Neural progenitor cell (in vitro differentiated cells): Measurements from ENCODE around the gene IMPG2. TPM values are rescaled to one million over a fixed set of nuclear protein-coding genes. Genes with fewer than 3 reads are reported as not detected.

Experiments
- DNase-seq: peaks from one replicate; pipeline ENCODE4 v3.0.0-alpha.2; 2016; ENCODE audit warnings: low spot score
- H2AFZ ChIP-seq: fragments of 200-600 bp; sonication (generic); replicated peaks from 2 replicates; pipeline ENCODE4 v1.6.1; 2016; ENCODE audit warnings: antibody characterized with exemption
- H3F3A ChIP-seq: fragments of 200-600 bp; sonication (generic); 2 replicates; pipeline ENCODE4 v1.6.1; 2016; ENCODE audit warnings: antibody characterized with exemption, low read depth
- H3K27ac ChIP-seq: fragments of 200-600 bp; sonication (generic); 2 replicates; pipeline ENCODE4 v1.5.1; 2016; ENCODE audit warnings: mild to moderate bottlenecking
- H3K27me3 ChIP-seq: fragments of 200-600 bp; sonication (generic); 2 replicates; pipeline ENCODE4 v1.6.1; 2016; ENCODE audit warnings: mild to moderate bottlenecking, moderate library complexity
- H3K36me3 ChIP-seq: fragments of 200-600 bp; sonication (generic); 2 replicates; pipeline ENCODE4 v1.5.1; 2016
- H3K4me1 ChIP-seq: fragments of 200-600 bp; sonication (generic); 2 replicates; pipeline ENCODE4 v1.6.1; 2016; ENCODE audit warnings: mixed run types
- H3K4me2 ChIP-seq: fragments of 200-600 bp; sonication (generic); 2 replicates; pipeline ENCODE4 v1.6.1; 2016
- H3K4me3 ChIP-seq: fragments of 200-600 bp; sonication (generic); 2 replicates; pipeline ENCODE4 v1.5.1; 2016
- H3K79me2 ChIP-seq: fragments of 200-600 bp; sonication (generic); 2 replicates; pipeline ENCODE4 v1.6.1; 2016; ENCODE audit warnings: low read depth
- H3K9ac ChIP-seq: fragments of 200-600 bp; sonication (generic); 2 replicates; pipeline ENCODE4 v1.6.1; 2016
- H3K9me3 ChIP-seq: fragments of 200-600 bp; sonication (generic); 2 replicates; pipeline ENCODE4 v1.5.1; 2016; ENCODE audit warnings: low read depth
- H4K20me1 ChIP-seq: fragments of 200-600 bp; sonication (generic); 2 replicates; pipeline ENCODE4 v1.6.1; 2016; ENCODE audit warnings: low read depth
- H3K27ac Mint-ChIP-seq: 3 replicates; pipeline ENCODE4 v1.8.0; 2021; ENCODE audit warnings: mixed read lengths
- H3K27me3 Mint-ChIP-seq: 2 replicates; pipeline ENCODE4 v1.8.0; 2022; ENCODE audit warnings: low read depth, mild to moderate bottlenecking, inconsistent platforms, moderate library complexity, mixed read lengths; ENCODE audit not compliant: insufficient read depth
- H3K36me3 Mint-ChIP-seq: 3 replicates; pipeline ENCODE4 v1.8.0; 2021; ENCODE audit warnings: mixed read lengths
- H3K4me1 Mint-ChIP-seq: 3 replicates; pipeline ENCODE4 v1.8.0; 2021; ENCODE audit warnings: mixed read lengths
- H3K4me3 Mint-ChIP-seq: 3 replicates; pipeline ENCODE4 v1.8.0; 2021; ENCODE audit warnings: mild to moderate bottlenecking, moderate library complexity, mixed read lengths
- H3K9me3 Mint-ChIP-seq: 3 replicates; pipeline ENCODE4 v1.8.0; 2020; ENCODE audit warnings: mixed read lengths
- EZH2 ChIP-seq: fragments of 200-600 bp; sonication (generic); IDR thresholded peaks from 2 replicates; pipeline ENCODE4 v1.6.1; 2017; ENCODE audit warnings: antibody characterized with exemption, mild to moderate bottlenecking, moderate library complexity
- EZH2phosphoT487 ChIP-seq: fragments of 200-600 bp; sonication (generic); IDR thresholded peaks from 2 replicates; pipeline ENCODE4 v1.6.1; 2017; ENCODE audit warnings: antibody characterized with exemption
- total RNA-seq: library from RNA; depleted of rRNA; stranded (reverse); fragments of >200 nt; gene quantifications from 2 replicates; pipeline ENCODE4 v1.2.3, GENCODE V29; 2015; ENCODE audit warnings: low replicate concordance
- TF ChIP-seq, protein P1 (sequence below): fragments of 200-600 bp; sonication (generic); IDR thresholded peaks from 2 replicates; pipeline ENCODE4 v1.5.1; 2017; ENCODE audit warnings: antibody characterized with exemption, mild to moderate bottlenecking

The IMPG2 gene
- total RNA-seq, 1 donor from 2014 or later: 0.15 TPM

DNA sequence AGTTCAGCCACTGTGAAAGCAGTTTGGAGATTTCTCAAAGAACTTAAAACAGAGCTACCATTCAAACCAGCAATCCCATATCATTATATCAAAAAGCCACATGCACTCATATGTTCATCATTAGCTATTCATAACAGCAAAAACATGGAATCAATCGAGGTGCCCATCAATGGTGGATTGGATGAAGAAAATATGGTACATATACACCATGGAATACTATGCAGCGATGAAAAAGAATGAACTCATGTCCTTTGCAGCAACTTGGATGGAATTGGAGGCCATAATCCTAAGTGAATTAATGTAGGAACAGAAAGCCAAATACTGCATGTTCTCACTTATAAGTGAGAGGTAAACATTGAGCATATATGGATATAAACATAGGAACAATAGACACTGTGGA lies 32.1 kb downstream of the IMPG2 start:
- H3K9me3 ChIP-seq: no peaks in the 10 kb centered on the region
- TF ChIP-seq, protein P1, sequence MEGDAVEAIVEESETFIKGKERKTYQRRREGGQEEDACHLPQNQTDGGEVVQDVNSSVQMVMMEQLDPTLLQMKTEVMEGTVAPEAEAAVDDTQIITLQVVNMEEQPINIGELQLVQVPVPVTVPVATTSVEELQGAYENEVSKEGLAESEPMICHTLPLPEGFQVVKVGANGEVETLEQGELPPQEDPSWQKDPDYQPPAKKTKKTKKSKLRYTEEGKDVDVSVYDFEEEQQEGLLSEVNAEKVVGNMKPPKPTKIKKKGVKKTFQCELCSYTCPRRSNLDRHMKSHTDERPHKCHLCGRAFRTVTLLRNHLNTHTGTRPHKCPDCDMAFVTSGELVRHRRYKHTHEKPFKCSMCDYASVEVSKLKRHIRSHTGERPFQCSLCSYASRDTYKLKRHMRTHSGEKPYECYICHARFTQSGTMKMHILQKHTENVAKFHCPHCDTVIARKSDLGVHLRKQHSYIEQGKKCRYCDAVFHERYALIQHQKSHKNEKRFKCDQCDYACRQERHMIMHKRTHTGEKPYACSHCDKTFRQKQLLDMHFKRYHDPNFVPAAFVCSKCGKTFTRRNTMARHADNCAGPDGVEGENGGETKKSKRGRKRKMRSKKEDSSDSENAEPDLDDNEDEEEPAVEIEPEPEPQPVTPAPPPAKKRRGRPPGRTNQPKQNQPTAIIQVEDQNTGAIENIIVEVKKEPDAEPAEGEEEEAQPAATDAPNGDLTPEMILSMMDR: no peak
- no peak for TF ChIP-seq EZH2
- TF ChIP-seq EZH2phosphoT487: no peak
- no peaks in the 10 kb centered on the region for H3K36me3 ChIP-seq
- no peak overlapping the region for H3K4me3 ChIP-seq
- Mint-ChIP-seq H3K4me3 (no peak overlapping the region), H3K36me3 (no peaks in the 10 kb centered on the region), H3K4me1 (no peaks in the 10 kb centered on the region), H3K27ac (no peak overlapping the region), H3K27me3 (peaks cover 2% of the 10 kb centered on the region), H3K9me3 (no peaks in the 10 kb centered on the region)
- no peak overlapping the region for H3K4me2 ChIP-seq
- no peak overlapping the region for H3K9ac ChIP-seq
- H3F3A ChIP-seq: no peaks in the 10 kb centered on the region
- no peak overlapping the region for H2AFZ ChIP-seq
- H3K4me1 ChIP-seq: no peaks in the 10 kb centered on the region
- H3K79me2 ChIP-seq: no peaks in the 10 kb centered on the region
- H3K27ac ChIP-seq: no peak overlapping the region
- no peaks in the 10 kb centered on the region for H3K27me3 ChIP-seq
- DNase-seq: no peak
- no peaks in the 10 kb centered on the region for H4K20me1 ChIP-seq

GRCh38 chr3:101284757-101285156 lies 35.6 kb downstream of the IMPG2 start:
- H3K36me3 Mint-ChIP-seq: no peaks in the 10 kb centered on the region
- H3K27me3 ChIP-seq: no peaks in the 10 kb centered on the region

DNA sequence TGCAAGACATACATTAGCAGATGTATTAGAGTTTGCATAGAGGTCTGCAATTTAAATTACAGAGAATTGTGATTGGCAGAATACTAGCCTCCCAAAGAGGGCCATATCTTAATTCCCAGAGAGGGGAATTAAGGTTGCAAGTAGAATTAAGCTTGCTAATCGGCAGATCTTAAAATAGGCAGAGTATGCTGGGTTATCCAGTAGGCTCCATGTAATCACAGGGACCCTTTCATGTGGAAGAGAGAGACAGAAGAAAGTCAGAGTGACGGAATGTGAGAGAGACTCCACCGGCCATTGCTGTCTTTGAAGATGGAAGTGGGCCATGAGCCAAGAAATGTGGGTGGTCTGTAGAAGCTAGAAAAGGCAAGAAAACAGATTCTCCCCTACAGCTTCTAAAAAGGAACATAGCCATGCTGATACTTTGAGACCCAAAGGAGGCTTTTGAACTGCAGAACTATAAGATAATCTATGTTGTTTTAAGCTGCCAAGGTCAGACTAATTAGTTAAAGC lies 38.8 kb downstream of the IMPG2 start:
- H3F3A ChIP-seq: no peaks in the 10 kb centered on the region
- H3K4me1 ChIP-seq: peaks cover 3% of the 10 kb centered on the region
- H3K79me2 ChIP-seq: no peaks in the 10 kb centered on the region
- H4K20me1 ChIP-seq: no peaks in the 10 kb centered on the region
- peaks cover 2% of the 10 kb centered on the region for H3K27me3 Mint-ChIP-seq
- no peak overlapping the region for H3K27ac Mint-ChIP-seq
- no peak overlapping the region for H3K4me3 ChIP-seq
- no peaks in the 10 kb centered on the region for H3K9me3 ChIP-seq
- H3K36me3 Mint-ChIP-seq: no peaks in the 10 kb centered on the region
- no peak overlapping the region for H3K27ac ChIP-seq
- H3K4me1 Mint-ChIP-seq: peaks cover 9% of the 10 kb centered on the region
- H2AFZ ChIP-seq: no peak overlapping the region
- no peak overlapping the region for H3K4me3 Mint-ChIP-seq
- DNase-seq: peak; percentile 8
- H3K27me3 ChIP-seq: no peaks in the 10 kb centered on the region
- H3K36me3 ChIP-seq: no peaks in the 10 kb centered on the region
- no peaks in the 10 kb centered on the region for H3K9me3 Mint-ChIP-seq
- no peak overlapping the region for H3K4me2 ChIP-seq
- TF ChIP-seq, protein P1: no peak
- no peak for TF ChIP-seq EZH2
- TF ChIP-seq EZH2phosphoT487: no peak
- no peak overlapping the region for H3K9ac ChIP-seq

More at GRCh38 chr3:101284757-101285156, 35.6 kb downstream of the IMPG2 start:
- no peaks in the 10 kb centered on the region for H3K4me1 ChIP-seq
- H3K27ac ChIP-seq: no peak overlapping the region
- H3K27me3 Mint-ChIP-seq: peaks cover 2% of the 10 kb centered on the region
- H3K9me3 Mint-ChIP-seq: no peaks in the 10 kb centered on the region
- no peaks in the 10 kb centered on the region for H3K36me3 ChIP-seq
- no peak overlapping the region for H3K27ac Mint-ChIP-seq
- TF ChIP-seq, protein P1: no peak
- no peak for TF ChIP-seq EZH2phosphoT487
- TF ChIP-seq EZH2: no peak
- H3K4me3 Mint-ChIP-seq: no peak overlapping the region
- DNase-seq: no peak
- no peak overlapping the region for H3K9ac ChIP-seq
- peaks cover 7% of the 10 kb centered on the region for H3K4me1 Mint-ChIP-seq
- no peaks in the 10 kb centered on the region for H3F3A ChIP-seq
- no peak overlapping the region for H3K4me3 ChIP-seq
- H3K9me3 ChIP-seq: no peaks in the 10 kb centered on the region
- H2AFZ ChIP-seq: no peak overlapping the region
- H3K4me2 ChIP-seq: no peak overlapping the region
- H4K20me1 ChIP-seq: no peaks in the 10 kb centered on the region
- no peaks in the 10 kb centered on the region for H3K79me2 ChIP-seq
